ENCODE data around the gene B3GNT2.

The B3GNT2 gene

GRCh38 chr2:62216616-62217015 lies 20.7 kb downstream of the B3GNT2 start:
- Histone ChIP-seq H3K27me3 (ENCODE audit: control insufficient read depth, insufficient read depth, low read length) (no peaks in the 10 kb centered on the region), H3K9ac (ENCODE audit: low read length) (no peak overlapping the region), H3K36me3 (ENCODE audit: control insufficient read depth, insufficient read depth, low read length) (no peaks in the 10 kb centered on the region), H3K27ac (ENCODE audit: low read depth, low read length) (no peak overlapping the region), H3K4me3 (ENCODE audit: low read length) (no peak overlapping the region), H3K4me1 (ENCODE audit: control insufficient read depth, insufficient read depth, low read length) (no peaks in the 10 kb centered on the region)

- Histone ChIP-seq H3K4me1 (ENCODE audit: control insufficient read depth, insufficient read depth, low read length) (no peaks in the 10 kb centered on the region), H3K27ac (ENCODE audit: low read depth, low read length) (no peak overlapping the region), H3K27me3 (ENCODE audit: control insufficient read depth, insufficient read depth, low read length) (no peaks in the 10 kb centered on the region), H3K4me3 (ENCODE audit: low read length) (no peak overlapping the region), H3K36me3 (ENCODE audit: control insufficient read depth, insufficient read depth, low read length) (no peaks in the 10 kb centered on the region), H3K9ac (ENCODE audit: low read length) (no peak overlapping the region)
Measured at GRCh38 chr2:62217421-62217820, 21.5 kb downstream of the B3GNT2 start.

- Histone ChIP-seq H3K27me3 (ENCODE audit: control insufficient read depth, insufficient read depth, low read length) (no peaks in the 10 kb centered on the region), H3K4me1 (ENCODE audit: control insufficient read depth, insufficient read depth, low read length) (no peaks in the 10 kb centered on the region), H3K27ac (ENCODE audit: low read depth, low read length) (no peak overlapping the region), H3K9ac (ENCODE audit: low read length) (no peak overlapping the region), H3K4me3 (ENCODE audit: low read length) (no peak overlapping the region), H3K36me3 (ENCODE audit: control insufficient read depth, insufficient read depth, low read length) (peaks cover 3% of the 10 kb centered on the region)
Measured at GRCh38 chr2:62217970-62218369, 22.1 kb downstream of the B3GNT2 start.

- Histone ChIP-seq H3K4me1 (ENCODE audit: control insufficient read depth, insufficient read depth, low read length) (no peaks in the 10 kb centered on the region), H3K27ac (ENCODE audit: low read depth, low read length) (no peak overlapping the region), H3K9ac (ENCODE audit: low read length) (no peak overlapping the region), H3K36me3 (ENCODE audit: control insufficient read depth, insufficient read depth, low read length) (peaks cover 3% of the 10 kb centered on the region), H3K27me3 (ENCODE audit: control insufficient read depth, insufficient read depth, low read length) (no peaks in the 10 kb centered on the region), H3K4me3 (ENCODE audit: low read length) (no peak overlapping the region)
Measured at GRCh38 chr2:62219407-62220159, 23.7 kb downstream of the B3GNT2 start.

- Histone ChIP-seq H3K9ac (ENCODE audit: low read length) (no peak overlapping the region), H3K27ac (ENCODE audit: low read depth, low read length) (no peak overlapping the region), H3K27me3 (ENCODE audit: control insufficient read depth, insufficient read depth, low read length) (no peaks in the 10 kb centered on the region), H3K36me3 (ENCODE audit: control insufficient read depth, insufficient read depth, low read length) (peaks cover 3% of the 10 kb centered on the region), H3K4me1 (ENCODE audit: control insufficient read depth, insufficient read depth, low read length) (no peaks in the 10 kb centered on the region), H3K4me3 (ENCODE audit: low read length) (no peak overlapping the region)
Measured at GRCh38 chr2:62221141-62221540, 25.2 kb downstream of the B3GNT2 start.

GRCh38 chr2:62222171-62222570 lies 26.3 kb downstream of the B3GNT2 start:
- no peak overlapping the region for H3K27ac ChIP-seq (ENCODE audit: low read depth, low read length)
- peaks cover 3% of the 10 kb centered on the region for H3K36me3 ChIP-seq (ENCODE audit: control insufficient read depth, insufficient read depth, low read length)
- H3K4me3 ChIP-seq (ENCODE audit: low read length) = no peak overlapping the region
- H3K4me1 ChIP-seq (ENCODE audit: control insufficient read depth, insufficient read depth, low read length) = no peaks in the 10 kb centered on the region
- no peaks in the 10 kb centered on the region for H3K27me3 ChIP-seq (ENCODE audit: control insufficient read depth, insufficient read depth, low read length)
- H3K9ac ChIP-seq (ENCODE audit: low read length) = no peak overlapping the region

GRCh38 chr2:62222674-62223073 lies 26.8 kb downstream of the B3GNT2 start:
- Histone ChIP-seq H3K4me3 (ENCODE audit: low read length) (no peak overlapping the region), H3K36me3 (ENCODE audit: control insufficient read depth, insufficient read depth, low read length) (peaks cover 3% of the 10 kb centered on the region), H3K4me1 (ENCODE audit: control insufficient read depth, insufficient read depth, low read length) (no peaks in the 10 kb centered on the region), H3K27ac (ENCODE audit: low read depth, low read length) (no peak overlapping the region), H3K9ac (ENCODE audit: low read length) (no peak overlapping the region), H3K27me3 (ENCODE audit: control insufficient read depth, insufficient read depth, low read length) (no peaks in the 10 kb centered on the region)

- H3K27ac ChIP-seq (ENCODE audit: low read depth, low read length) = no peak overlapping the region
- H3K36me3 ChIP-seq (ENCODE audit: control insufficient read depth, insufficient read depth, low read length) = peaks cover 3% of the 10 kb centered on the region
- no peak overlapping the region for H3K4me3 ChIP-seq (ENCODE audit: low read length)
- no peaks in the 10 kb centered on the region for H3K27me3 ChIP-seq (ENCODE audit: control insufficient read depth, insufficient read depth, low read length)
- H3K4me1 ChIP-seq (ENCODE audit: control insufficient read depth, insufficient read depth, low read length) = no peaks in the 10 kb centered on the region
- H3K9ac ChIP-seq (ENCODE audit: low read length) = no peak overlapping the region
Measured at GRCh38 chr2:62224976-62225375, 29.1 kb downstream of the B3GNT2 start.

- H3K27me3 ChIP-seq (ENCODE audit: control insufficient read depth, insufficient read depth, low read length) = no peaks in the 10 kb centered on the region
- H3K36me3 ChIP-seq (ENCODE audit: control insufficient read depth, insufficient read depth, low read length) = peaks cover 3% of the 10 kb centered on the region
- H3K4me3 ChIP-seq (ENCODE audit: low read length) = no peak overlapping the region
- no peaks in the 10 kb centered on the region for H3K4me1 ChIP-seq (ENCODE audit: control insufficient read depth, insufficient read depth, low read length)
- H3K9ac ChIP-seq (ENCODE audit: low read length) = no peak overlapping the region
- H3K27ac ChIP-seq (ENCODE audit: low read depth, low read length) = no peak overlapping the region
Measured at GRCh38 chr2:62227386-62228075, 31.6 kb downstream of the B3GNT2 start.

GRCh38 chr2:62229082-62229605 lies 33.2 kb downstream of the B3GNT2 start:
- Histone ChIP-seq H3K36me3 (ENCODE audit: control insufficient read depth, insufficient read depth, low read length) (no peaks in the 10 kb centered on the region), H3K4me3 (ENCODE audit: low read length) (no peak overlapping the region), H3K27me3 (ENCODE audit: control insufficient read depth, insufficient read depth, low read length) (no peaks in the 10 kb centered on the region), H3K4me1 (ENCODE audit: control insufficient read depth, insufficient read depth, low read length) (no peaks in the 10 kb centered on the region), H3K27ac (ENCODE audit: low read depth, low read length) (no peak overlapping the region), H3K9ac (ENCODE audit: low read length) (no peak overlapping the region)

GRCh38 chr2:62231541-62231940 lies 35.6 kb downstream of the B3GNT2 start:
- no peaks in the 10 kb centered on the region for H3K36me3 ChIP-seq (ENCODE audit: control insufficient read depth, insufficient read depth, low read length)
- H3K4me1 ChIP-seq (ENCODE audit: control insufficient read depth, insufficient read depth, low read length) = no peaks in the 10 kb centered on the region
- H3K27me3 ChIP-seq (ENCODE audit: control insufficient read depth, insufficient read depth, low read length) = no peaks in the 10 kb centered on the region
- no peak overlapping the region for H3K9ac ChIP-seq (ENCODE audit: low read length)
- H3K4me3 ChIP-seq (ENCODE audit: low read length) = no peak overlapping the region
- no peak overlapping the region for H3K27ac ChIP-seq (ENCODE audit: low read depth, low read length)

GRCh38 chr2:62234755-62235655 lies 39.1 kb downstream of the B3GNT2 start:
- Histone ChIP-seq H3K27me3 (ENCODE audit: control insufficient read depth, insufficient read depth, low read length) (no peaks in the 10 kb centered on the region), H3K27ac (ENCODE audit: low read depth, low read length) (no peak overlapping the region), H3K4me3 (ENCODE audit: low read length) (no peak overlapping the region), H3K9ac (ENCODE audit: low read length) (no peak overlapping the region), H3K36me3 (ENCODE audit: control insufficient read depth, insufficient read depth, low read length) (no peaks in the 10 kb centered on the region), H3K4me1 (ENCODE audit: control insufficient read depth, insufficient read depth, low read length) (no peaks in the 10 kb centered on the region)

Measured in rectal smooth muscle tissue (tissue), 1 donor.